ENCODE results near the gene ETFBKMT. TPM values are rescaled to one million over a fixed set of nuclear protein-coding genes. Genes with fewer than 3 reads are reported as not detected.
"Not testable (repeated sequence)": the region's sequence is repeated elsewhere in the genome, so short reads cannot be mapped to it uniquely, and the experiment has no call there.

ETFBKMT gene
- total and polyA plus RNA-seq, 9 donors: 1.7 to 3.9 (median 2.6) TPM

DNA sequence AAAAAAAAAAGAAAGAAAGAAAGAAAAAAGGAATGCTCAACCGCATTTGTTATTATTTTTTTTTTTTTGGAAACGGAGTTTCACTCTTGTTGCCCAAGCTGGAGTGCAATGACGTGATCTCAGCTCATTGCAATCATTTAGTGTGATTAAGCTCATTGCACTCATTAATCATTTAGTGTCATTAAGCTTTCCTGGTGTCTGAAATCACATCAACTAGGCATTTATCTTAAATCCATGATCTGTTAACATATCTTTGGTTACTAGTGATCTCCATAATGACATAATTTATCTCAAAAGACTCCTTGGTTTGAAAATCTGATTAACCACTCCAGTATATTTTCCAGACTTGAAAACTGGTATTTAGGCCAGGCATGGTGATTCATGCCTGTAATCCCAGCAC lies 26.3 kb downstream of the ETFBKMT start:
- H3K4me1 ChIP-seq (ENCODE audit: control insufficient read depth, insufficient read depth, low read length): no peaks in the 10 kb centered on the region
- no CpG with 5 or more reads among the region's 3 CpGs for WGBS (ENCODE audit: insufficient coverage)
- H3K36me3 ChIP-seq (ENCODE audit: control insufficient read depth, insufficient read depth, low read length): peaks cover 5% of the 10 kb centered on the region
- peaks cover 13% of the 10 kb centered on the region for H3K9me3 ChIP-seq (replicated peaks; ENCODE audit: control insufficient read depth, low read depth, low read length)
- H3K4me3 ChIP-seq (ENCODE audit: low read length): no peak overlapping the region
- H3K27ac ChIP-seq (ENCODE audit: low read length): no peak overlapping the region
- no peaks in the 10 kb centered on the region for H3K27me3 ChIP-seq (ENCODE audit: control insufficient read depth, insufficient read depth, low read length)
- DNase-seq: no peak

DNA sequence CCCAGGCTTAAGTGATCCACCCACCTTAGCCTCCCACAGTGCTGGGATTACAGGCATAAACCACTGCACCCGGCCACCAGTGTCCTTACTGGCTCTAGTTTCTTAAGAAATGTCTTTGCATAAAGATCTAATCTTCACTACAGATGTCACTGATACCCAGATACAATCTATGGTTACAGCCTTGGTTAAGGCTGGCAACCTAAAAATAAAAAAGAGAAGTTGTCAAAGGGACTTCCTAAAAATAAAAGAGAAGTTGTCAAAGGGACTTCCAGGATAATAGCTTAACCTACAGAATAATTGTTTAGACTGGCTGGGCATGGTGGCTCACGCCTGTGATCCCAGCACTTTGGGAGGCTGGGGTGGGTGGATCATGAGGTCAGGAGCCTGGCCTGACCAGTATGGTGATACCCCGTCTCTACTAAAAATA lies 27.6 kb downstream of the ETFBKMT start:
- DNase-seq: peak; percentile 43
- H3K9me3 ChIP-seq (replicated peaks; ENCODE audit: control insufficient read depth, low read depth, low read length): peaks cover 13% of the 10 kb centered on the region
- no peaks in the 10 kb centered on the region for H3K27me3 ChIP-seq (ENCODE audit: control insufficient read depth, insufficient read depth, low read length)
- no peak overlapping the region for H3K4me3 ChIP-seq (ENCODE audit: low read length)
- no peak overlapping the region for H3K27ac ChIP-seq (ENCODE audit: low read length)
- WGBS (ENCODE audit: insufficient coverage): no CpG with 5 or more reads among the region's 3 CpGs
- no peaks in the 10 kb centered on the region for H3K4me1 ChIP-seq (ENCODE audit: control insufficient read depth, insufficient read depth, low read length)
- peaks cover 5% of the 10 kb centered on the region for H3K36me3 ChIP-seq (ENCODE audit: control insufficient read depth, insufficient read depth, low read length)

DNA sequence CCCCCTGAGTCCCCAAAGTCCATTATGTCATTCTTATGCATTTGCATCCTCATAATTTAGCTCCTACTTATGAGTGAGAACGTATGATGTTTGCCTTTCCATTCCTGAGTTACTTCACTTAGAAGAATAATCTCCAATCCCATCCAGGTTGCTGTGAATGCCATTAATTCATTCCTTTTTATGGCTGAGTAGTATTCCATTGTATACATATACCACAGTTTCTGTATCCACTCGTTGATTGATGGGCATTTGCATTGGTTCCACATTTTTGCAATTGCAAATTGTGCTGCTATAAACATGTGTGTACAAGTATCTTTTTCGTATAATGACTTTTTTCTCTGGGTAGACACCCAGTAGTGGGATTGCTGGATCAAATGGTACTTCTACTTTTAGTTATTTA lies 30.4 kb downstream of the ETFBKMT start:
- no CpG with 5 or more reads among the region's 3 CpGs for WGBS (ENCODE audit: insufficient coverage)
- DNase-seq; H3K27ac ChIP-seq (ENCODE audit: low read length); H3K27me3 ChIP-seq (ENCODE audit: control insufficient read depth, insufficient read depth, low read length); H3K4me1 ChIP-seq (ENCODE audit: control insufficient read depth, insufficient read depth, low read length); H3K9me3 ChIP-seq (replicated peaks; ENCODE audit: control insufficient read depth, low read depth, low read length); H3K4me3 ChIP-seq (ENCODE audit: low read length): not testable (repeated sequence)
- peaks cover 10% of the 10 kb centered on the region for H3K36me3 ChIP-seq (ENCODE audit: control insufficient read depth, insufficient read depth, low read length)

DNA sequence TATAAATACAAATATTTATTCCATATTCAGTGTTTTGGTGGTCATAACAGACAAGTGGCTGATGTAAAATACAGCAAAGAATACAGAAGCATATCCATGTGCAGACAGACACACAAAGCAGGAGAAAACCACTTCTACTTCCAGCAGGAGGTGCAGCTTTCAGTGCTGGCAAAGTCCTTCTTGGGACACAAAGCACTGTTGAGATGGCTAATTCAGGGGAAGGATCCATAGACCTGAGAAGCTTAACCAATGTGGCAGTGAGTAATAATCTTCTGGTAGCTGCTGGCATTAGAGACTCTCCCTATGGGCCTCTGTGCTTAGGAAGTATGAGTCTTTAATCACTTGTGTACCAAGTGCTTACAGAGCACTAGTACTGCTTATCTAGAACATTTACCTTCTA lies 42.6 kb downstream of the ETFBKMT start:
- Histone ChIP-seq H3K27ac (ENCODE audit: low read length) (no peak overlapping the region), H3K4me3 (ENCODE audit: low read length) (no peak overlapping the region), H3K27me3 (ENCODE audit: control insufficient read depth, insufficient read depth, low read length) (no peaks in the 10 kb centered on the region), H3K4me1 (ENCODE audit: control insufficient read depth, insufficient read depth, low read length) (no peaks in the 10 kb centered on the region), H3K36me3 (ENCODE audit: control insufficient read depth, insufficient read depth, low read length) (peaks cover 5% of the 10 kb centered on the region), H3K9me3 (replicated peaks; ENCODE audit: control insufficient read depth, low read depth, low read length) (no peaks in the 10 kb centered on the region)
- DNase-seq: peak; percentile 6

DNA sequence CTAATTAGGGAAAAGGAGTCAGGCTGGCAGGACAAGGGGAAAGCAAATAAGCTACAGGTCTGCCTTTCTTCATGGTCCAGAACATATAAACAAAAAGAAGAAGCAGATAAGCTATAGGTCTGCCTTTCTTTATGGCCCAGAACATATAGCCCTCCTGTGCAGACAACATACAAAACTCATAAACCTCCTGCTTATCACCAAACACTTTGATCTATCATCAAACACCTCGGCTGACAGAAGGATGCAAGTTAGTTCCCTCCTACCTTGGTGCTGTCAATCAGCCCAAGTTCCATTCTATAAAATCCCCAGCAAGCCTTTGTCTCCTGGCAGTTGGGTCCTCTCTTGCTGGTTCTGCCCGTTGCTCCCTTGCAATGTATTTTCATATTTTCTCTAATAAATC lies 46.1 kb downstream of the ETFBKMT start:
- DNase-seq: no peak
- no peaks in the 10 kb centered on the region for H3K4me1 ChIP-seq (ENCODE audit: control insufficient read depth, insufficient read depth, low read length)
- H3K36me3 ChIP-seq (ENCODE audit: control insufficient read depth, insufficient read depth, low read length): no peaks in the 10 kb centered on the region
- no peak overlapping the region for H3K4me3 ChIP-seq (ENCODE audit: low read length)
- H3K27me3 ChIP-seq (ENCODE audit: control insufficient read depth, insufficient read depth, low read length): no peaks in the 10 kb centered on the region
- WGBS (ENCODE audit: insufficient coverage): 33% methylated on average over 1 of the region's 2 CpGs
- H3K9me3 ChIP-seq (replicated peaks; ENCODE audit: control insufficient read depth, low read depth, low read length): no peaks in the 10 kb centered on the region
- H3K27ac ChIP-seq (ENCODE audit: low read length): no peak overlapping the region

DNA sequence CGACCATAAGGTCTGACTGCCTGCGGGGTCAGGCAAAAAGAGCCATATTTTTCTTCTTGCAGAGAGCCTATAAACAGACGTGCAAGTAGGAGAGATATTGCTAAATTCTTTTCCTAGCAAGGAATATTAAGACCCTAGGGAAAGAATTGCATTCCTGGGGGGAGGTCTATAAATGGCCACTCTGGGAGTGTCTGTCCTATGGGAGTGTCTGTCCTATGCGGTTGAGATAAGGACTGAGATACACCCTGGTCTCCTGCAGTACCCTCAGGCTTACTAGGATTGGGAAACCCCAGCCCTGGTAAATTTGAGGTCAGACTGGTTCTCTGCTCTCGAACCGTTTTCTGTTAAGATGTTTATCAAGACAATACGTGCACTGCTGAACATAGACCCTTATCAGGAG lies 48.6 kb downstream of the ETFBKMT start:
- H3K4me1 ChIP-seq (ENCODE audit: control insufficient read depth, insufficient read depth, low read length); H3K27me3 ChIP-seq (ENCODE audit: control insufficient read depth, insufficient read depth, low read length); H3K27ac ChIP-seq (ENCODE audit: low read length); H3K9me3 ChIP-seq (replicated peaks; ENCODE audit: control insufficient read depth, low read depth, low read length); DNase-seq; H3K4me3 ChIP-seq (ENCODE audit: low read length); H3K36me3 ChIP-seq (ENCODE audit: control insufficient read depth, insufficient read depth, low read length): not testable (repeated sequence)
- 94% methylated on average over 6 of the region's 7 CpGs for WGBS (ENCODE audit: insufficient coverage)

DNA sequence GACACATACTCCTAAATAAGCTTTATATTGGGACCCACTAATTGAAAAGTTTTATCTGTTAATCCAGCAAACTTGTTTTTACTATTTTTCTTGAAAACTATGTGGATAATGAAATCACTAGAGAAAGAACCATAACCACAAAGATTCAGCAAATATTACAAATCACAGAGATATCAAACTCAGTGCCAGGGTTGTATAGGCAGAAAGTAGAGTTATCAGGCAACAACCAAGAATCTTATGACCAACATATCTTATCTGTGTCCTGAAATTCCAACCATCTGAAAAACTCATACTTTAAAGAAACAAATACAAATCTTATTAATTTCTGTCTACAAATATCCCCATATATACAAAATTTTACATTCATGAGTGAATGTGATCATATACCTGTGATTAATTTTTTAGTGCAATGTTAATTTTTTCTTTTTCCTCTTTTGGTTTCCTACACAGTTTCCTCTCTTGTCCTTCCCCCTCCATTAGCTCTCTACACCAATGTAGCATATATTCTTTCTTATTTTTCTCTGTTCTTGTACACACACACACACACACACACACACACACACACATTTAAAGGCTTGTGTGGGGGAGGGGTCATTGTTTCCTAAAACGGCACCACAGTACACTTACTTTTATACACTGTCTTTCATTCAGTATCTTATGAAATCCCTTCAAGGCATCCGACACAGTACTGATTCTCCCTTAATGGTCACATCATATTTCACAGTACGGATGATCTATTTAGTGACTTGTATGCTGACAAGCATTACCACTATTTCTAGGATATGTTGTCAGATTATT lies 50.7 kb downstream of the ETFBKMT start:
- Histone ChIP-seq H3K9me3 (replicated peaks; ENCODE audit: control insufficient read depth, low read depth, low read length) (no peaks in the 10 kb centered on the region), H3K36me3 (ENCODE audit: control insufficient read depth, insufficient read depth, low read length) (no peaks in the 10 kb centered on the region), H3K4me3 (ENCODE audit: low read length) (no peak overlapping the region), H3K4me1 (ENCODE audit: control insufficient read depth, insufficient read depth, low read length) (no peaks in the 10 kb centered on the region), H3K27ac (ENCODE audit: low read length) (no peak overlapping the region), H3K27me3 (ENCODE audit: control insufficient read depth, insufficient read depth, low read length) (no peaks in the 10 kb centered on the region)
- no CpG with 5 or more reads among the region's 3 CpGs for WGBS (ENCODE audit: insufficient coverage)
- DNase-seq: no peak

DNA sequence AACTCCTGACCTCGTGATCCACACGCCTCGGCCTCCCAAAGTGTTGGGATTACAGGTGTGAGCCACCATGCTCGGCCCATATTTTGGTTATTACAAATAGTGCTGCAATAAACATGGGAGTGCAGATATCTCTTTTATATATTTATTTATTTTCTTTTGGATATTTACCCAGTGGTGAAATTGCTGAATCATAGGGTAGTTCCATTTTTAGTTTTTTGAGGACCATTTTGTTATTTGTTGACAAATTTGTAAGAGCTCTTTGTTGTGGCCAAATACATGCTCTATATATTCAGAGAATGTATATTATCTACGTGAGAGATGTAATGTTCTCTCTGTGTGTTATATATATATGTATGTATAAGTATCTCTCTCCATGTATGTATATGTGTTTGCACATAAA lies 53.4 kb downstream of the ETFBKMT start:
- WGBS (ENCODE audit: insufficient coverage): no CpG with 5 or more reads among the region's 5 CpGs
- H3K27ac ChIP-seq (ENCODE audit: low read length): no peak overlapping the region
- H3K9me3 ChIP-seq (replicated peaks; ENCODE audit: control insufficient read depth, low read depth, low read length): no peaks in the 10 kb centered on the region
- no peaks in the 10 kb centered on the region for H3K27me3 ChIP-seq (ENCODE audit: control insufficient read depth, insufficient read depth, low read length)
- H3K4me3 ChIP-seq (ENCODE audit: low read length): no peak overlapping the region
- DNase-seq: no peak
- no peaks in the 10 kb centered on the region for H3K36me3 ChIP-seq (ENCODE audit: control insufficient read depth, insufficient read depth, low read length)
- H3K4me1 ChIP-seq (ENCODE audit: control insufficient read depth, insufficient read depth, low read length): no peaks in the 10 kb centered on the region

DNA sequence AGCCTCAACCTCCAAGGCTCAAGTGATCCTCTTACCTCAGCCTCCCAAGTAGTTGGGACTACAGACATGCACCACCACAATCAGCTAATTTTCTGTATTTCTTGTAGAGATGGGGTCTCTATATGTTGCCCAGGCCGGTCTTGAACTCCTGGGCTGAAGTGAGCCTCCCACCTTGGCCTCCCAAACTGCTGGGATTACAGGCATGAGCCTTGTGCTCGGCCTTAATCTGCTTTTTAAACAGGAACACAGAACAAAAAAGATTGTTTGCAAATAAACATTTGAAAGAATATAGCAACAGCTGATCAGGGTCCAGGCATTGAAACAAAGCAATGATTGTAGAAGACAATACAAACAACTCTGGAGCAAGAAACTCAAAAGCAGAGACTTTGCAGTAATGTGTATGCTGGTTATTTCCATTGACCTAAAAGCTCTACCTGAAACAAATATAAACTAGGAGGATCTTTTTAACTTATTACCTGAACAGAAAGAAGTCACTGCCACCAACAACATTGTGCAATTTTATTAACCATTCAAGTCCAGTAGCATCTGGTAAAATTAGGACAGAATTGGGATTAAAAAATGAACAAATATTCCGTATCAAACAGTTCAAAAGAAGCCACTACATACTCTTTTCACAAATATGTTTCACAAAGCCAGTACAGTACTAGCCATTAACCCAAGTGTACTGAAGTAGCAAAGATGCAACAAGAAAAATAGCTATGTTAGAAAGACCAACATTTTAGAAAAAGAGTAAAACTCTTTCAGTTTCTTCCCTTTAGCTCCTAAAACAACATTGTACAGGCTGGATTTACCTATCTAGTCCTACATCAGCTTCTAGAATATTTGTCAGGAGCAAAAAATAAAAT lies 55.2 kb downstream of the ETFBKMT start:
- Histone ChIP-seq H3K27ac (ENCODE audit: low read length) (no peak overlapping the region), H3K4me1 (ENCODE audit: control insufficient read depth, insufficient read depth, low read length) (no peaks in the 10 kb centered on the region), H3K4me3 (ENCODE audit: low read length) (no peak overlapping the region), H3K27me3 (ENCODE audit: control insufficient read depth, insufficient read depth, low read length) (no peaks in the 10 kb centered on the region), H3K9me3 (replicated peaks; ENCODE audit: control insufficient read depth, low read depth, low read length) (peaks cover 3% of the 10 kb centered on the region), H3K36me3 (ENCODE audit: control insufficient read depth, insufficient read depth, low read length) (no peaks in the 10 kb centered on the region)
- DNase-seq: no peak
- no CpG with 5 or more reads among the region's 3 CpGs for WGBS (ENCODE audit: insufficient coverage)

DNA sequence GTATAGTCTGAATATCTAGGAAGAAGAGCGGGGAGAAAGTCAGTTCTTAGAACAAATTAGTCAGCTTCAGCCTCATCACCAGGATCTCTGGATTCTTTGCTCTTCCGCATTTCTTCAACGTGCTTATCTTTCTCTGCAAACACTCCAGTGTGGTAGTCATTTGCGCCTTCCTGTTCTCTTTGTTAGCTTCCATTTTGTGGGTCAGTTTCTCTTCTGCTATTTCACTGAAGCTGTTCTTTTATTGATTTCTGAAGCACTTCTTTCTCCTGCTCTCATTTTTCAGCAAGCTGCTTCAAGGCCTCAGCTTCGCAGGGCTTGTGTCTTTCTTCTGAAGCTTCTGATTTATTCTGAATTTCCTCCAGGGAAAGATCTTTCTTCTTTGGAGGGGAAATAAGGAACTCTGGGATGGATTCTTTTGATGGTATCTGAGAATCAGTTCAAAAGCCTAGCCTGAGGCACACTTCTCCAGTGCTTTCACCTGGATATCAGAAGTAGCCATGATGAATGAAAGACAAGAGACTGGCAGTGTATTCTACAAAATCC lies 55.9 kb downstream of the ETFBKMT start:
- Histone ChIP-seq H3K9me3 (replicated peaks; ENCODE audit: control insufficient read depth, low read depth, low read length) (peaks cover 3% of the 10 kb centered on the region), H3K4me3 (ENCODE audit: low read length) (no peak overlapping the region), H3K27me3 (ENCODE audit: control insufficient read depth, insufficient read depth, low read length) (no peaks in the 10 kb centered on the region), H3K27ac (ENCODE audit: low read length) (no peak overlapping the region), H3K36me3 (ENCODE audit: control insufficient read depth, insufficient read depth, low read length) (no peaks in the 10 kb centered on the region), H3K4me1 (ENCODE audit: control insufficient read depth, insufficient read depth, low read length) (no peaks in the 10 kb centered on the region)
- WGBS (ENCODE audit: insufficient coverage): 72% methylated on average over 3 of the region's 5 CpGs
- peak; percentile 59 for DNase-seq

All from muscle of leg (tissue), 11 donors.